Tibial nerve (tissue), 4 donors: ENCODE results near the gene BMP2K. TPM values are rescaled to one million over a fixed set of nuclear protein-coding genes. Genes with fewer than 3 reads are reported as not detected.

Experiments
- DNase-seq, 2 donors: peaks; one replicate each; pipeline ENCODE4 v3.0.0-alpha.2; 2019; ENCODE audit warnings: low spot score in 2 of 2
- H3K27ac ChIP-seq, 4 donors: fragments of 200-600 bp; sonication (generic) in 3 of 4; one replicate each; pipeline ENCODE4 v1.5.1; 2017 to 2019; ENCODE audit warnings: mild to moderate bottlenecking in 1 of 4
- H3K27me3 ChIP-seq, 2 donors: fragments of 200-600 bp; sonication (generic) in 1 of 2; one replicate each; pipeline versions ENCODE4 v1.5.1 to v1.6.0; 2017 to 2019
- H3K36me3 ChIP-seq, 3 donors: fragments of 200-600 bp; sonication (generic); one replicate each; pipeline ENCODE4 v1.5.1; 2018 to 2019
- H3K4me1 ChIP-seq, 4 donors: fragments of 200-600 bp; sonication (generic) in 3 of 4; one replicate each; pipeline ENCODE4 v1.5.1; 2017 to 2019
- H3K4me3 ChIP-seq, 4 donors: fragments of 200-600 bp; sonication (generic) in 3 of 4; one replicate each; pipeline ENCODE4 v1.5.1; 2017 to 2019; ENCODE audit warnings: mild to moderate bottlenecking in 1 of 4, moderate library complexity in 1 of 4
- H3K9me3 ChIP-seq, 4 donors: fragments of 200-600 bp; sonication (generic) in 3 of 4; one replicate each; pipeline ENCODE4 v1.5.1; 2017 to 2019
- CTCF ChIP-seq, 5 experiments: fragments of 200-600 bp in 3 of 5; fragments of 450-650 bp in 2 of 5; sonication (generic) in 3 of 5; IDR thresholded peaks; one replicate each; pipeline ENCODE4 v1.5.1; 2016 to 2019; ENCODE audit warnings: antibody characterized with exemption in 5 of 5, mild to moderate bottlenecking in 3 of 5, moderate library complexity in 2 of 5
- EP300 ChIP-seq, 2 donors: sonication (generic); formaldehyde crosslinking; IDR thresholded peaks; one replicate each; pipeline ENCODE4 v1.6.1; 2017; ENCODE audit warnings: antibody characterized with exemption in 2 of 2, mild to moderate bottlenecking in 1 of 2
- POLR2A ChIP-seq, 2 donors: fragments of 450-650 bp; IDR thresholded peaks; one replicate each; pipeline ENCODE4 v1.6.1; 2017; ENCODE audit warnings: antibody characterized with exemption in 2 of 2, mild to moderate bottlenecking in 2 of 2, moderate library complexity in 2 of 2
- WGBS, 2 donors: methylation state at CpG; one replicate each; pipeline ENCODE4 v1.1.5; 2018; 5-methylcytosine and 5-hydroxymethylcytosine counted together
- total RNA-seq, 4 donors: library from RNA; depleted of rRNA; stranded (reverse); fragments of >200 nt; gene quantifications; one replicate each; pipeline ENCODE4 v1.1.0, GENCODE V29; 2016

BMP2K gene
- total RNA-seq, 4 donors from 2014 or later = 39.8 to 84.8 (median 67.0) TPM

GRCh38 chr4:78870056-78870455 is 93.9 kb downstream of the BMP2K start:
- no peak for TF ChIP-seq POLR2A (IDR thresholded peaks at IDR 0.05)
- TF ChIP-seq EP300 (IDR thresholded peaks at IDR 0.05) = no peak
- no peak for TF ChIP-seq CTCF (IDR thresholded peaks at IDR 0.05)
- Histone ChIP-seq H3K4me1 (no peaks in the 10 kb centered on the region), H3K36me3 (peaks cover 4 to 79% (median 7%) of the 10 kb centered on the region in 3 donors), H3K27ac (no peak overlapping the region), H3K4me3 (no peak overlapping the region), H3K27me3 (no peaks in the 10 kb centered on the region), H3K9me3 (no peaks in the 10 kb centered on the region)
- DNase-seq = no peak

GRCh38 chr4:78876568-78877320 is 100.6 kb downstream of the BMP2K start:
- H3K4me1 ChIP-seq = no peaks in the 10 kb centered on the region
- no peak for TF ChIP-seq POLR2A (IDR thresholded peaks at IDR 0.05)
- no peak for TF ChIP-seq CTCF (IDR thresholded peaks at IDR 0.05)
- TF ChIP-seq EP300 (IDR thresholded peaks at IDR 0.05) = no peak
- 81 to 82% methylated on average over 5 of the region's 5 CpGs for WGBS, 2 donors
- H3K9me3 ChIP-seq = no peaks in the 10 kb centered on the region
- no peak overlapping the region for H3K4me3 ChIP-seq
- no peak for DNase-seq
- H3K27ac ChIP-seq = no peak overlapping the region
- H3K27me3 ChIP-seq = no peaks in the 10 kb centered on the region
- peaks cover 0 to 78% (median 4%) of the 10 kb centered on the region in 3 donors for H3K36me3 ChIP-seq

- H3K4me1 ChIP-seq = no peaks in the 10 kb centered on the region
- 95 to 100% methylated on average over 1 of the region's 1 CpG for WGBS, 2 donors
- TF ChIP-seq POLR2A (IDR thresholded peaks at IDR 0.05) = no peak
- no peak for TF ChIP-seq CTCF (IDR thresholded peaks at IDR 0.05)
- TF ChIP-seq EP300 (IDR thresholded peaks at IDR 0.05) = no peak
- peaks cover 0 to 68% (median 0%) of the 10 kb centered on the region in 3 donors for H3K36me3 ChIP-seq
- no peaks in the 10 kb centered on the region for H3K9me3 ChIP-seq
- no peak overlapping the region for H3K27ac ChIP-seq
- H3K27me3 ChIP-seq = no peaks in the 10 kb centered on the region
- no peak for DNase-seq
- no peak overlapping the region for H3K4me3 ChIP-seq
Observed at GRCh38 chr4:78878031-78878430, 101.9 kb downstream of the BMP2K start.

- no peaks in the 10 kb centered on the region for H3K9me3 ChIP-seq
- H3K4me3 ChIP-seq = no peak overlapping the region
- H3K27ac ChIP-seq = no peak overlapping the region
- no peak for DNase-seq
- H3K36me3 ChIP-seq = peaks cover 0 to 57% (median 0%) of the 10 kb centered on the region in 3 donors
- no peaks in the 10 kb centered on the region for H3K4me1 ChIP-seq
- no peaks in the 10 kb centered on the region for H3K27me3 ChIP-seq
- no peak for TF ChIP-seq CTCF (IDR thresholded peaks at IDR 0.05)
- TF ChIP-seq POLR2A (IDR thresholded peaks at IDR 0.05) = no peak
- TF ChIP-seq EP300 (IDR thresholded peaks at IDR 0.05) = no peak
Observed at GRCh38 chr4:78880874-78881492, 104.8 kb downstream of the BMP2K start.

- H3K4me1 ChIP-seq = no peaks in the 10 kb centered on the region
- H3K9me3 ChIP-seq = no peaks in the 10 kb centered on the region
- DNase-seq = no peak
- no peak for TF ChIP-seq POLR2A (IDR thresholded peaks at IDR 0.05)
- TF ChIP-seq CTCF (IDR thresholded peaks at IDR 0.05) = no peak
- TF ChIP-seq EP300 (IDR thresholded peaks at IDR 0.05) = no peak
- no peaks in the 10 kb centered on the region for H3K27me3 ChIP-seq
- H3K27ac ChIP-seq = no peak overlapping the region
- H3K36me3 ChIP-seq = peaks cover 0 to 41% (median 0%) of the 10 kb centered on the region in 3 donors
- no peak overlapping the region for H3K4me3 ChIP-seq
Observed at GRCh38 chr4:78885598-78885997, 109.4 kb downstream of the BMP2K start.
